ENCODE measurements around the gene PRG3. TPM values are rescaled to one million over a fixed set of nuclear protein-coding genes. Genes with fewer than 3 reads are reported as not detected.

Gene PRG3
- total and polyA plus RNA-seq, 3 experiments from 2014 or later = not detected

DNA sequence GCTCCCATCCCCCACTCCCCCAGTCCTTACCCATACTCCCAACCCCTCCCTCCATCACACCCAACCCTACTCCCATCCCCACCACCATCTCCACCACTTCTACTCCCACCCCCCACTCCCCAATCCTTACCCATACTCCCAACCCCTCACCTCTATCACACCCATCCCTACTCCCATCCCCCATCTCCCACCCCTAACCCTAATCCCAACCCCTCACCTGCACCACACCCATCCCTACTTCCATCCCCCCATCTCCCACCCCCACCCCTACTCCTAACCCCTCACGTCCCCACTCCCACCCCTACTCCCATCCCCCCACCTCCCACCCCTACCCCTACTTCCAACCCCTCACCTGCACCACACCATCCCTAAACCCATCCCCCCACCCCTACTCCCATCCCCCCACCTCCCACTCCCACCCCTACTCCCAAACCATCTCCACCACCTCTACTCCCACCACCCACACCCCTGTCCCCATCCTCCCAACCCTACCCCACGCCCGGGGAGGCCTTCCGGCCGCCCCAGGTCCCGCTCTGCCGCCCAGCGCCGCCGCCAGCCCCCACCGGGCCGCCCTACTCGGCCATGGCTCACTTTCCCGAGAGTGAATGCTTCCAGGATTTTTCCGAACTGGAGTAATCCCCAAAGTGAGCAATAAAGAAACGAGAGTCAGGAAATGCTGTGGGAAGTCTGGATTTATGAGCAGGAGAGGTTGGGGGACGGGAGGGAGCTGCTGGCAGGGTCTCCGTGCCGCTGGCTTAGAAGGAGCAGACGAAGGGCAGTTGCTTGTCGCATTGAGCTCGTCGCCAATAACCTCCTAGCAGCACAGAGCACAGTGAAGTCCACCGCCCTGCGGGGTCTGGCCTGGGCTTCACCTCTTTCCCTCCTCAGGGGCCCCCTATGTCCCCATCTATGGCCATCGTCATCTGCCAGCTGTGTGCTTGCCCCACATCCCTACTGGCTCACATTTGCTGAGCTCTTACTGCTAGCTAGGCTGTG lies 4.6 kb downstream of the PRG3 start:
- peaks cover 7 to 35% of the 10 kb centered on the region in 2 donors for H3K27me3 Mint-ChIP-seq
- POLR2A ChIA-PET = no interaction called here
- DNase-seq = no peak
- H3K4me1 Mint-ChIP-seq = no peaks in the 10 kb centered on the region
- no peaks in the 10 kb centered on the region for H3K36me3 Mint-ChIP-seq
- Histone ChIP-seq H3K36me3 (ENCODE audit: insufficient read depth, low read length) (no peaks in the 10 kb centered on the region), H3K27me3 (ENCODE audit: insufficient read depth, low read length, poor library complexity, severe bottlenecking) (no peaks in the 10 kb centered on the region), H3K4me1 (ENCODE audit: insufficient read depth, low read length) (no peaks in the 10 kb centered on the region), H3K4me3 (ENCODE audit: low read length) (no peak overlapping the region), H3K9me3 (ENCODE audit: low read length) (no peaks in the 10 kb centered on the region), H3K27ac (ENCODE audit: low read depth, low read length) (no peak overlapping the region)
- no peak overlapping the region for H3K4me3 Mint-ChIP-seq
- H3K9me3 Mint-ChIP-seq = no peaks in the 10 kb centered on the region
- CTCF ChIA-PET = no interaction called here
- H3K27ac Mint-ChIP-seq = no peak overlapping the region

GRCh38 chr11:57375490-57375889 lies 5.5 kb downstream of the PRG3 start:
- H3K27ac ChIP-seq (ENCODE audit: low read depth, low read length) = no peak overlapping the region
- H3K36me3 ChIP-seq (ENCODE audit: insufficient read depth, low read length) = no peaks in the 10 kb centered on the region
- DNase-seq = no peak
- no peak overlapping the region for H3K27ac Mint-ChIP-seq
- no peak overlapping the region for H3K4me3 Mint-ChIP-seq
- POLR2A ChIA-PET = no interaction called here
- no peaks in the 10 kb centered on the region for H3K27me3 ChIP-seq (ENCODE audit: insufficient read depth, low read length, poor library complexity, severe bottlenecking)
- H3K36me3 Mint-ChIP-seq = no peaks in the 10 kb centered on the region
- no peaks in the 10 kb centered on the region for H3K4me1 Mint-ChIP-seq
- no peaks in the 10 kb centered on the region for H3K9me3 ChIP-seq (ENCODE audit: low read length)
- no peaks in the 10 kb centered on the region for H3K4me1 ChIP-seq (ENCODE audit: insufficient read depth, low read length)
- no peak overlapping the region for H3K4me3 ChIP-seq (ENCODE audit: low read length)
- no peaks in the 10 kb centered on the region for H3K9me3 Mint-ChIP-seq
- H3K27me3 Mint-ChIP-seq = peaks cover 7 to 34% of the 10 kb centered on the region in 2 donors
- CTCF ChIA-PET = no interaction called here

- CTCF ChIA-PET = no interaction called here
- Histone ChIP-seq H3K36me3 (ENCODE audit: insufficient read depth, low read length) (no peaks in the 10 kb centered on the region), H3K27ac (ENCODE audit: low read depth, low read length) (no peak overlapping the region), H3K9me3 (ENCODE audit: low read length) (no peaks in the 10 kb centered on the region), H3K4me3 (ENCODE audit: low read length) (no peak overlapping the region), H3K4me1 (ENCODE audit: insufficient read depth, low read length) (no peaks in the 10 kb centered on the region), H3K27me3 (ENCODE audit: insufficient read depth, low read length, poor library complexity, severe bottlenecking) (no peaks in the 10 kb centered on the region)
- DNase-seq = no peak
- H3K36me3 Mint-ChIP-seq = no peaks in the 10 kb centered on the region
- H3K4me1 Mint-ChIP-seq = no peaks in the 10 kb centered on the region
- POLR2A ChIA-PET = no interaction called here
- peaks cover 7 to 34% of the 10 kb centered on the region in 2 donors for H3K27me3 Mint-ChIP-seq
- H3K4me3 Mint-ChIP-seq = no peak overlapping the region
- H3K27ac Mint-ChIP-seq = peak overlapping the region in 1 of 8 donors; percentile 78
- H3K9me3 Mint-ChIP-seq = no peaks in the 10 kb centered on the region
Measured at GRCh38 chr11:57374966-57375365, 6.0 kb downstream of the PRG3 start.

GRCh38 chr11:57373146-57373545 lies 7.8 kb downstream of the PRG3 start:
- no peak overlapping the region for H3K27ac Mint-ChIP-seq
- CTCF ChIA-PET = interaction anchor here (1.7 kb wide), 1 partner anchor 51 kb away, joined by 4 read pairs; no protein-coding TSS in a partner anchor
- Histone ChIP-seq H3K27ac (ENCODE audit: low read depth, low read length) (no peak overlapping the region), H3K27me3 (ENCODE audit: insufficient read depth, low read length, poor library complexity, severe bottlenecking) (no peaks in the 10 kb centered on the region), H3K4me1 (ENCODE audit: insufficient read depth, low read length) (no peaks in the 10 kb centered on the region), H3K36me3 (ENCODE audit: insufficient read depth, low read length) (no peaks in the 10 kb centered on the region), H3K9me3 (ENCODE audit: low read length) (no peaks in the 10 kb centered on the region), H3K4me3 (ENCODE audit: low read length) (no peak overlapping the region)
- no peak for DNase-seq
- H3K9me3 Mint-ChIP-seq = no peaks in the 10 kb centered on the region
- H3K36me3 Mint-ChIP-seq = no peaks in the 10 kb centered on the region
- H3K4me3 Mint-ChIP-seq = no peak overlapping the region
- peaks cover 10 to 21% of the 10 kb centered on the region in 2 donors for H3K27me3 Mint-ChIP-seq
- POLR2A ChIA-PET = no interaction called here
- H3K4me1 Mint-ChIP-seq = no peaks in the 10 kb centered on the region

GRCh38 chr11:57370941-57371340 lies 10.0 kb downstream of the PRG3 start:
- no peak overlapping the region for H3K27ac ChIP-seq (ENCODE audit: low read depth, low read length)
- H3K4me1 ChIP-seq (ENCODE audit: insufficient read depth, low read length) = no peaks in the 10 kb centered on the region
- no peak overlapping the region for H3K4me3 ChIP-seq (ENCODE audit: low read length)
- H3K36me3 ChIP-seq (ENCODE audit: insufficient read depth, low read length) = no peaks in the 10 kb centered on the region
- ChIA-PET CTCF (no interaction called here), POLR2A (no interaction called here)
- Mint-ChIP-seq H3K4me3 (no peak overlapping the region), H3K4me1 (no peaks in the 10 kb centered on the region), H3K36me3 (no peaks in the 10 kb centered on the region), H3K27me3 (peaks cover 3 to 13% of the 10 kb centered on the region in 2 donors), H3K27ac (no peak overlapping the region), H3K9me3 (no peaks in the 10 kb centered on the region)
- no peaks in the 10 kb centered on the region for H3K9me3 ChIP-seq (ENCODE audit: low read length)
- no peaks in the 10 kb centered on the region for H3K27me3 ChIP-seq (ENCODE audit: insufficient read depth, low read length, poor library complexity, severe bottlenecking)
- DNase-seq = no peak

DNA sequence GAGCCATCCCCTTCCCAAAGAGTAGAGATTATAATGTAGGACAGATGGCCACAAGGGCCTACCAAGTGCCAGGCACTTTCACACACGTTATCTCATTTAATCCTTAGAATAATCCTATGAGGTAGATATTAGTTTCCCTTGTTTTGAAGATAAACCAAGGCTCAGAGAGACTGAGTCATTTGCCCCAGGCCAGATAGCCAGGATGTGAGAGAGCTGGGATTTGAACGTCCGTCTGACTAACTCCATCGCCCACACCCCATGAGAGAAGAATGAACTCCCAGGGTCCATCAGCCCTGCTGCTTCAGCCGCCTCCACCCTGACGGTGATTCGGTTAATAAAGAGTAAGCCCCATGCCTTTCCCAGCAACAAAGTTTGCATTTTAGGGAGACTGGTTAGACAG lies 10.7 kb downstream of the PRG3 start:
- POLR2A ChIA-PET = no interaction called here
- Mint-ChIP-seq H3K9me3 (no peaks in the 10 kb centered on the region), H3K36me3 (no peaks in the 10 kb centered on the region), H3K4me1 (no peaks in the 10 kb centered on the region), H3K27ac (peak overlapping the region in 1 of 8 donors; percentile 3), H3K4me3 (no peak overlapping the region), H3K27me3 (peaks cover 3 to 13% of the 10 kb centered on the region in 2 donors)
- no peak for DNase-seq
- H3K9me3 ChIP-seq (ENCODE audit: low read length) = no peaks in the 10 kb centered on the region
- no peaks in the 10 kb centered on the region for H3K36me3 ChIP-seq (ENCODE audit: insufficient read depth, low read length)
- no peak overlapping the region for H3K4me3 ChIP-seq (ENCODE audit: low read length)
- CTCF ChIA-PET = no interaction called here
- H3K4me1 ChIP-seq (ENCODE audit: insufficient read depth, low read length) = no peaks in the 10 kb centered on the region
- no peaks in the 10 kb centered on the region for H3K27me3 ChIP-seq (ENCODE audit: insufficient read depth, low read length, poor library complexity, severe bottlenecking)
- no peak overlapping the region for H3K27ac ChIP-seq (ENCODE audit: low read depth, low read length)

GRCh38 chr11:57368845-57369232 lies 12.1 kb downstream of the PRG3 start:
- Histone ChIP-seq H3K36me3 (ENCODE audit: insufficient read depth, low read length) (no peaks in the 10 kb centered on the region), H3K4me1 (ENCODE audit: insufficient read depth, low read length) (no peaks in the 10 kb centered on the region), H3K4me3 (ENCODE audit: low read length) (no peak overlapping the region), H3K27ac (ENCODE audit: low read depth, low read length) (no peak overlapping the region), H3K9me3 (ENCODE audit: low read length) (no peaks in the 10 kb centered on the region), H3K27me3 (ENCODE audit: insufficient read depth, low read length, poor library complexity, severe bottlenecking) (no peaks in the 10 kb centered on the region)
- H3K36me3 Mint-ChIP-seq = no peaks in the 10 kb centered on the region
- H3K9me3 Mint-ChIP-seq = no peaks in the 10 kb centered on the region
- H3K4me3 Mint-ChIP-seq = no peak overlapping the region
- no peak overlapping the region for H3K27ac Mint-ChIP-seq
- no peak for DNase-seq
- peaks cover 9 to 16% of the 10 kb centered on the region in 2 donors for H3K27me3 Mint-ChIP-seq
- ChIA-PET POLR2A (no interaction called here), CTCF (no interaction called here)
- H3K4me1 Mint-ChIP-seq = no peaks in the 10 kb centered on the region

- H3K4me3 ChIP-seq (ENCODE audit: low read length) = no peak overlapping the region
- H3K27me3 ChIP-seq (ENCODE audit: insufficient read depth, low read length, poor library complexity, severe bottlenecking) = no peaks in the 10 kb centered on the region
- H3K9me3 Mint-ChIP-seq = no peaks in the 10 kb centered on the region
- no peaks in the 10 kb centered on the region for H3K36me3 Mint-ChIP-seq
- peaks cover 9 to 17% of the 10 kb centered on the region in 2 donors for H3K27me3 Mint-ChIP-seq
- H3K36me3 ChIP-seq (ENCODE audit: insufficient read depth, low read length) = no peaks in the 10 kb centered on the region
- H3K27ac ChIP-seq (ENCODE audit: low read depth, low read length) = no peak overlapping the region
- CTCF ChIA-PET = interaction anchor here (0.6 kb wide), 1 partner anchor 69 kb away, joined by 3 read pairs; no protein-coding TSS in a partner anchor
- no peaks in the 10 kb centered on the region for H3K4me1 Mint-ChIP-seq
- POLR2A ChIA-PET = no interaction called here
- DNase-seq = no peak
- no peaks in the 10 kb centered on the region for H3K4me1 ChIP-seq (ENCODE audit: insufficient read depth, low read length)
- no peaks in the 10 kb centered on the region for H3K9me3 ChIP-seq (ENCODE audit: low read length)
- H3K4me3 Mint-ChIP-seq = no peak overlapping the region
- H3K27ac Mint-ChIP-seq = no peak overlapping the region
Measured at GRCh38 chr11:57368106-57368844, 12.7 kb downstream of the PRG3 start.
